HG02884 (cell line): ENCODE measurements around the gene SHC3.

Source experiments
- ATAC-seq: cut with Tn5 transposase; IDR thresholded peaks from one replicate; pipeline ENCODE4 v1.9.1; 2021; ENCODE audit warnings: mild to moderate bottlenecking, moderate library complexity; ENCODE audit not compliant: unreplicated experiment

Gene SHC3

DNA sequence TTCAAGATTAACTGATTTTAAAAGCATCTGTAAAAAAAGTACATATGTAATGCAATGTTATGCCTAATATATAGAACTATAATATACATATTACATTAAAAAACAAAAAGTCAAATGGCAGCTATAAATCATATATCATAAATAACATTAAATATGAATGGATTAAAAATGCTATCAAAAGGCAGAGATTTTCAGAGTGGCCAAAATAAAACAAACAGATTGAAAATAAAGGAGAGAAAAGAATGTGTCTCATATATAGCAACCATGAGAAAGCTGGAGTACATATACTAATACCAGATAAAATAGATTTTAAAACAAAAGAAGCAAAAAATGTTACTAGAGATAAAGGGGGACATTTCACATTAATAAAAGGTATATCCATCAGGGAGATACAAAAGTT is 148.8 kb downstream of the SHC3 start:
- ATAC-seq = no peak

- ATAC-seq = no peak
Measured at GRCh38 chr9:89026876-89027275, 151.7 kb downstream of the SHC3 start.

DNA sequence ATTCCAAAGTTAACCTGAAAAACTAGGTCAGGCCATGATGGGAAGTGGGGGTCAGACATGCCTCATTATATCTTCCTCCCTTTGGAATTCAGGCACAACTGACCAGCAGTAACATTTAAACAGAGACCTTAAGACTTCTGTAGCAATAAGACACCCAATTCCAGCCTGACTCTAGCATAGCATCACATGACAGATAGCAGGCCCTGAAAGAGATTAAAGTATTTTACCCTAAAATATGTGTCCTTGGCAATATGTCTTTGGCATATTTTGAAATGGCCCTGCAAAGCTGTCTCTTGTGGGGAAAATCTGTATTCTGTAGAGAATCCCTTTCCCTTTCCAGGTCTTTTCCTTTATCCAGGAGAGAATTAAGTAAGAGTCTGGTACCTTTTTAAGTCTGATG is 153.1 kb downstream of the SHC3 start:
- ATAC-seq = no peak

DNA sequence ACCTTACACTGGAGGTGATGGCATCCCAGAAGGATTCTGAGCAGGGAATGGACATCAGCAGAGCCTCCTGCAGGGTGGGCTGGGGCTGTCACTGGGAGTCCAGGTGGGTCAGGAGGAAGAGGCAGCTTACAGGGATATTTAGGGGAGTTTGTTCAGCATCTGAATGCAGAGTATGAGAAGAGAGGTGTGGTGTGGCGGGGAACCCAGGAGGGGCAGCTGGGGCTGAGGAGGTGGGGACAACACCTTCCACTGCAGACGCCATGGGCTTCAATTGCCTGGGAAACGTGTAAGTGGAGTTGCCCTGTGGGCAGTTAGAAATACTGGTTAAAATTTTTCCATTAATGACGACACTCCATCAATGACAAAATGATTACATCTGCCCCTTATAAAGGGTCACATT is 153.9 kb downstream of the SHC3 start:
- ATAC-seq = no peak

DNA sequence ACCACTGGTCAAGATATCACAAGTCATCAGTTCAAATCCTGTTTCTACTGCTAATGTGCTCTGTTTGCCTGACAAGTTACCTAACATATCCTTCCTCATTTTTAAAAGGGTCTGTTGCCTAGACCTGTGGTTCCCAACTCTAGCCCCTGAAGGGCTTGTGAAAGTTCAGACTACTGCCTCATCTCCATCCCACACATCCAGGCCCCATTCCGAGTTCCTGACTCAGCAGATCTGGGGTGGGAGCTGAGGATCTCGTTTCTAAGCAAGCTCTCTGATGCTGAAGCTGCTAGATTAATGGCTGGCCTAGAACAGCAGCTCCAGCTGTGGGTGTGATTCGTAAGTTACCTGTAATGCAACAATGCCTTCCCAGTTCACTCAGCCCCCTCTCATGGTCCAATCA is 154.9 kb downstream of the SHC3 start:
- ATAC-seq = no peak

- ATAC-seq = no peak
Measured at GRCh38 chr9:89022902-89023301, 155.7 kb downstream of the SHC3 start.

GRCh38 chr9:89022001-89022759 is 156.4 kb downstream of the SHC3 start:
- no peak for ATAC-seq

DNA sequence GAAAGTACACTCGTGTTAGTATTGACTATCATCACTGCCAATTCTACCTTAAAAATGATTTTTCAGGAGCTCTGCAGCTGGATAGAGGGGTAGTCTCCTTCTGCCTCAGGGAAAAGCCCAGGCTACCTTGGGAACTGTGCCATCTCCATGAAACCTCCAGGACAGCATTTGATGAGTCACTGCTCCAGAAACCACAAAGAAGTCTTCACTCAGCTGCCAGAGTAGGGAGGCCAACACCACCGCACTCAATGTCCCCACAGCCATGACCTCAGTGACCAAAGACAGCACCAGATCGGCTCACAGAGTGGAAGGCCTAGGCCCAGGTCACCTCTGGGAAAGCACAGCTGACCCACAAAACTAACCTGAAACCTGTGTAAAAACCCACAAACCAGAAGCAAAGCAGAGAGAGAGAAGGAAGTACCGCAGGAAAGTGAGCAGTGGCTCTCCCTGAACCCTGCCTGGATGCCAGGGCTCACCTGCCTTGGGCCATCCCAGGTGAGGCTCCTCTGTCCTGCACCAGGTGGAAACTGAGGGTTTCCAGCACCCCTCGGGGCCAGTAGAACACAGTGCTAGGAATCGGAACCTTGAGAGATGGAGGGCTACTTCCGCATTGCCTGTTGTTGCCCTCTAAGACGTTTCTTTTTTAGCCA is 157.3 kb downstream of the SHC3 start:
- ATAC-seq = no peak

- no peak for ATAC-seq
Measured at GRCh38 chr9:89020754-89021153, 157.9 kb downstream of the SHC3 start.

GRCh38 chr9:89015336-89015735 is 163.3 kb downstream of the SHC3 start:
- ATAC-seq = no peak

- ATAC-seq = no peak
Measured at GRCh38 chr9:89014153-89014552, 164.5 kb downstream of the SHC3 start.

DNA sequence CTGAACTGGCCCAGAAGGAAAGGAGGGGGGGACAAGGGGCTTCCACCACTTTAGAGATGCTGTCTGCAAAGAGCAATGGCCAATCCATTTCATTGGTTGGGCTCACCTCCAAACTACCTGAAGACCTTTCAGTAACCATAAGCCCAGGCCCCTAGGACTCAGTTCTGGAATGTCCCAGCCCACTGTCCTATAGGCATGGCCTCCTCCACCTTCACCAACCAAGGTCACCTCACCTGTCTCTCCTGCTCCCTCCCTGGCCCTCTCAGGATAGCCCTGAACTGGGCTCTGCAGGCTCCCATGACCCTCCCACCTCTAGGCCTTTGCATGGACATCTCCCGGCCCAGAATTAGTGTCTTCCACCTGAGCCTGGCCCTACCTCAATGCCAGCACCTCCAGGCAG is 165.0 kb downstream of the SHC3 start:
- ATAC-seq = no peak

GRCh38 chr9:89012294-89013042 is 166.2 kb downstream of the SHC3 start:
- no peak for ATAC-seq

GRCh38 chr9:89011683-89012082 is 166.9 kb downstream of the SHC3 start:
- ATAC-seq = no peak

DNA sequence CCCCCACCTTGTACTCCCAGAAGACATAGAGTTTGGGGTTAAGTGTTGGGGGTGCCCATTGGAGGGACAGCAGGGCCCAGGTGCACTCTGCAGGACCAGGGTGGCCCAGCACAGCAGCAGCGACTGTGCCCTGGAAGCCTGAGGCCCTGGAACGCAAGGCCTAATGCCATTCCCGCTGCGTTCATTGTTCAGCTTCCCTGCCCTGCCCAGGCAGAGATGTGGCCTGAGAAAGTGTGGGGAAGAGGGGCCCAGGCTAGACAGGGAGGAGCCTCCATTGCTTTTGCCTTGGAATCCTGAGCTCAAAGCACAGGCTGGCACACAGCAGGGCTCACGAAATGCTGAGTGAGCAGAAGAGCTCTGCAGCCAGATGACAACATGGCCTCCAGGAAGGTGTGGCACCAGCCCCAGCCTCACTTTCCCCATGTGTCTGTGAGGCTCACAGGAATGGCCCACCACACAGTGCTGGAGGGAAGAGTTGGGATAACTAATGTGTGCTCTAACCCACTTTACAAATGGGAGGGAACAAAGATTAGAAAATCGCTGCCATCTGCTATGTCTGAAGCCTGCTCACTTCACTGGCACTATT is 168.0 kb downstream of the SHC3 start:
- no peak for ATAC-seq

DNA sequence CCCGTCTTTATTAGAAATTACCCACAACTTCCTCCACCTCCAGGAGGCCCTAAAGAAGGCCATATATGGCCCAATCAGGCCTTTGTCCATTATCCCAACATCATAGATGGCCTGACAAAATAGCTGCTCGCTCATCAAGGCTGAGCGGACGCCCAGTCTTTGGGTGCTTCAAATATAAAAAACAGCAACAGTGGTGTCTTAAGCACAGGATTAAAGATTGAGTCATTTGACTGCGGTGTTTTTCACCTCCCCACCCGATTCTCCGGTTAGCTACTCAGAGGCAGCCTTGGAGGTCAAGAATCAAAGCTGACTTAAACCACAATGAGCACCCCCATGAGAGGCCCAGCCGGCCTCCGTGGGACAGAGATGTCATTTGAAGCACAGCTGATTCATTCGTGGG is 168.6 kb downstream of the SHC3 start:
- no peak for ATAC-seq

DNA sequence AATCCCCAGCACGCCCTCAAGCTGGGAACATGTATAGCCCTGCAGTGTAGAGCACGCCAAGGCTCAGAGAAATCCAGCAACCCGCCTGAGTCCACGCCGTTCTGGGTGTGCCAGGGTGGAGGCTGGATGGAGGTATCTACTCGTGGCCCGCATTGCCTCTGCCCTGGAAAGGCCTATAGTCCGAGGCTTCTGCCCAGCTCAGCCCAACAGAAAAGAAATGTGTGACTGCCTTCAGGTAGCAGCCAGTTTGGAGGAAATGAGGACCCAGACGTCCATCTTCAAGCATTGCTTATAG is 169.1 kb downstream of the SHC3 start:
- ATAC-seq = no peak

DNA sequence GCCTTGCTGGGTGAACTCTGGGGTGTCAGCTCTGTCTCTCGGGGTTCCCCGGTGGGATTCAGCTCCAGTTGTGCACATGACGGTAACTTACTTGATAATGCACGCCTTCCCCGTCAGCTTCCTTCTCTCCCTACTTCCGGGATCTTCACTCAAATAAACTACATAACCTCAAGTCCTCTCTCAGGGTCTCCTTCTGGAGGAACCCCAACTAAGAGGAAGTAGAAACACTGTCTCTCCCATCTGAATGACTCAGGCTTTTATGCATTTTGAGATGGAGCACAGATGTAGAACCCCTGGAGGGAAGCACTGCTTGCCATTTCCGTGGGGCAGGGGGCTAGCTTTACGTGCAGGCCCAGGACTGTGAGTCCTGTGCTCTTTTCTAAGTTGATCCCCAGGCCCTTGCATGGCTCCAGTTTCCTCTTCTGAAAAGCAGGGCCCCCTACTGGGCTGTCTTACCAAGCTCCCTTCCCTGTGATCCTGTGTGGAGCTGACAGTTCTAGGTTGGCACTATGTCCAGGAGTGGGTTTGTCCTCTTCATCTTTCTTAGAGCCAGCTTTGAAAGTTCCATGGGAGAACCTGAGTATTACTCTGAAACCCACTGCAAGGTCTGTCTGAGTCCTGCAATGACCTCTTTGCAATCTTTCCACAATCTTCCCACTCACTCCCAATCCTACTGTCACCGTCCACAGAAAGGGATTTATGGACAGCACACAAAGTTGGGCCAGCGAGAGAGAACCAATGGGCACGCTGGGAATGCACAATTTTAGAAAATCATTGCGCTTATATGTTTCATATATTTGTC is 169.7 kb downstream of the SHC3 start:
- no peak for ATAC-seq

DNA sequence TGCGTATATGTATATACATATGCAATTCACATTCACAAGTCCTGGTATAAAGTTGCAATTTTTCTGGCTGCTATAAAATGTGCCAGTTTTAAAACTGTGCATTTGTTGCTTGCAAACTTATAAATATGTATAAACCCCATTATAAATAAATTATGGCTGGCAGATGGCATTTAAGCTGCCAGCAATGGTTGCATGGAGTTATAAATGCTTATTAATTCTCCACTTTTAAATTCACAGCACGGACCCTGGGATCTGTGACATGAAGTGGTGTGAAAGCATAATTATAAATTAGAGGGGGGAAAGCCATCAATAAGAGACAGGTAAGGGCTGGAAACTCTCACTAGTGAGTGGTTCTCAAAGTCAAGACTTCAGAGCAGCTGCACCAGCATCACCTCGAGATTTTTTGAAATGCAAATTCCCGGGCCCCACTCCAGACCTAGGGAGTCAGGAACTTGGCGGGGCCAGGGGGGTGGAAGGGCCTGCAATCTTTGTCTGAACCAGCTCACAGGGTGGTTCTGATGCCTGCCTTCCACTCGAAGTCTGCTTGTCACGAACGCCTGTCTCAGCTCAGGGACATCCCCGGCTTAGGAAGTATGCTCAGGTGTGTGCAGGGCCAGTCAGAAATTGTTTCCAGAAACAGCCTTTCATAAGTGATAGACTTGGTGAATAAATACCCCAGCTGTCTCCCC is 170.4 kb downstream of the SHC3 start:
- ATAC-seq = no peak
